ENCODE results near the gene HELT. TPM values are rescaled to one million over a fixed set of nuclear protein-coding genes. Genes with fewer than 3 reads are reported as not detected.
A peak's percentile ranks its signal among the peaks of the same experiment; 100 is the strongest.
"Not testable (repeated sequence)": the region's sequence is repeated elsewhere in the genome, so short reads cannot be mapped to it uniquely, and the experiment has no call there.

Gene HELT
- total RNA-seq, 5 donors from 2014 or later (not counting 1 experiment from before 2014, with no cell fraction given): not detected

- Histone ChIP-seq H3K27ac (ENCODE audit: low read length) (no peak overlapping the region), H3K4me1 (ENCODE audit: control insufficient read depth in 1 of 2, extremely low read depth in 1 of 2, insufficient read depth in 2 of 2, low read length in 2 of 2) (peaks cover 0 to 3% of the 10 kb centered on the region in 2 experiments), H3K36me3 (ENCODE audit: control insufficient read depth in 2 of 2, extremely low read depth in 1 of 2, insufficient read depth in 1 of 2, low read length in 1 of 2) (no peaks in the 10 kb centered on the region), H3K27me3 (replicated peaks in 1 of 2; ENCODE audit: control insufficient read depth in 2 of 2, extremely low read depth in 1 of 2, insufficient read depth in 2 of 2, low read length in 1 of 2) (peaks cover 0 to 5% of the 10 kb centered on the region in 2 experiments), H3K9me3 (no peaks in the 10 kb centered on the region), H3K4me3 (ENCODE audit: control insufficient read depth in 1 of 2, extremely low read depth in 1 of 2, low read length in 1 of 2) (no peak overlapping the region)
- DNase-seq (peak in 30 of 35 experiments; percentile 7 to 72 (median 28)), ATAC-seq (replicated peaks in 1 of 4) (peak; percentile 70 to 83 (median 74))
- Mint-ChIP-seq H3K27me3 (peaks cover 10 to 40% of the 10 kb centered on the region in 2 donors), H3K4me3 (no peak overlapping the region), H3K27ac (no peak overlapping the region), H3K4me1 (peaks cover 4 to 8% (median 4%) of the 10 kb centered on the region in 3 donors), H3K36me3 (no peaks in the 10 kb centered on the region), H3K9me3 (no peaks in the 10 kb centered on the region)
- POLR2A ChIA-PET: no interaction called here
- CTCF ChIA-PET: interaction anchor here (0.5 to 3.3 kb wide), 16 partner anchors 16 to 795 kb away, joined by 3 to 42 read pairs (median 4); no protein-coding TSS in a partner anchor
- WGBS (ENCODE audit: insufficient coverage): 30% methylated on average over 4 of the region's 15 CpGs
Observed at GRCh38 chr4:185039508-185040273, 21.4 kb downstream of the HELT start.

- peaks cover 0 to 3% of the 10 kb centered on the region in 2 experiments for H3K4me1 ChIP-seq (ENCODE audit: control insufficient read depth in 1 of 2, extremely low read depth in 1 of 2, insufficient read depth in 2 of 2, low read length in 2 of 2)
- no peaks in the 10 kb centered on the region for H3K9me3 ChIP-seq
- ChIA-PET POLR2A (no interaction called here), CTCF (interaction anchor here (0.6 to 3.3 kb wide), 5 partner anchors 17 to 1702 kb away, joined by 3 to 42 read pairs (median 9); no protein-coding TSS in a partner anchor)
- Mint-ChIP-seq H3K36me3 (no peaks in the 10 kb centered on the region), H3K9me3 (no peaks in the 10 kb centered on the region), H3K27me3 (peaks cover 9 to 43% of the 10 kb centered on the region in 2 donors), H3K4me3 (no peak overlapping the region), H3K27ac (no peak overlapping the region), H3K4me1 (peaks cover 4 to 8% (median 4%) of the 10 kb centered on the region in 3 donors)
- no CpG with 5 or more reads among the region's 5 CpGs for WGBS (ENCODE audit: insufficient coverage)
- H3K36me3 ChIP-seq (ENCODE audit: control insufficient read depth in 2 of 2, extremely low read depth in 1 of 2, insufficient read depth in 1 of 2, low read length in 1 of 2): no peaks in the 10 kb centered on the region
- no peak overlapping the region for H3K27ac ChIP-seq (ENCODE audit: low read length)
- ATAC-seq (replicated peaks in 1 of 4) (no peak), DNase-seq (no peak)
- H3K27me3 ChIP-seq (replicated peaks in 1 of 2; ENCODE audit: control insufficient read depth in 2 of 2, extremely low read depth in 1 of 2, insufficient read depth in 2 of 2, low read length in 1 of 2): peaks cover 0 to 5% of the 10 kb centered on the region in 2 experiments
- H3K4me3 ChIP-seq (ENCODE audit: control insufficient read depth in 1 of 2, extremely low read depth in 1 of 2, low read length in 1 of 2): no peak overlapping the region
Observed at GRCh38 chr4:185040523-185040922, 22.2 kb downstream of the HELT start.

GRCh38 chr4:185050286-185050685 lies 32.0 kb downstream of the HELT start:
- H3K4me3 ChIP-seq (ENCODE audit: control insufficient read depth in 1 of 2, extremely low read depth in 1 of 2, low read length in 1 of 2); CTCF ChIA-PET; H3K27me3 ChIP-seq (replicated peaks in 1 of 2; ENCODE audit: control insufficient read depth in 2 of 2, extremely low read depth in 1 of 2, insufficient read depth in 2 of 2, low read length in 1 of 2); H3K4me3 Mint-ChIP-seq; H3K4me1 Mint-ChIP-seq; H3K36me3 ChIP-seq (ENCODE audit: control insufficient read depth in 2 of 2, extremely low read depth in 1 of 2, insufficient read depth in 1 of 2, low read length in 1 of 2); H3K36me3 Mint-ChIP-seq; H3K27ac ChIP-seq (ENCODE audit: low read length); DNase-seq; POLR2A ChIA-PET; H3K4me1 ChIP-seq (ENCODE audit: control insufficient read depth in 1 of 2, extremely low read depth in 1 of 2, insufficient read depth in 2 of 2, low read length in 2 of 2); H3K9me3 Mint-ChIP-seq; H3K9me3 ChIP-seq; H3K27ac Mint-ChIP-seq; ATAC-seq (replicated peaks in 1 of 4): not testable (repeated sequence)
- H3K27me3 Mint-ChIP-seq: peaks cover 30 to 38% of the 10 kb centered on the region in 2 donors
- 33% methylated on average over 1 of the region's 6 CpGs for WGBS (ENCODE audit: insufficient coverage)

GRCh38 chr4:185051283-185051682 lies 33.0 kb downstream of the HELT start:
- H3K9me3 ChIP-seq; CTCF ChIA-PET; H3K9me3 Mint-ChIP-seq; H3K4me3 Mint-ChIP-seq; H3K4me1 Mint-ChIP-seq; H3K36me3 ChIP-seq (ENCODE audit: control insufficient read depth in 2 of 2, extremely low read depth in 1 of 2, insufficient read depth in 1 of 2, low read length in 1 of 2); H3K27me3 ChIP-seq (replicated peaks in 1 of 2; ENCODE audit: control insufficient read depth in 2 of 2, extremely low read depth in 1 of 2, insufficient read depth in 2 of 2, low read length in 1 of 2); DNase-seq; H3K27ac ChIP-seq (ENCODE audit: low read length); H3K27ac Mint-ChIP-seq; H3K4me1 ChIP-seq (ENCODE audit: control insufficient read depth in 1 of 2, extremely low read depth in 1 of 2, insufficient read depth in 2 of 2, low read length in 2 of 2); ATAC-seq (replicated peaks in 1 of 4); H3K36me3 Mint-ChIP-seq; H3K4me3 ChIP-seq (ENCODE audit: control insufficient read depth in 1 of 2, extremely low read depth in 1 of 2, low read length in 1 of 2); POLR2A ChIA-PET: not testable (repeated sequence)
- WGBS (ENCODE audit: insufficient coverage): no CpG with 5 or more reads among the region's 5 CpGs
- H3K27me3 Mint-ChIP-seq: peaks cover 23 to 32% of the 10 kb centered on the region in 2 donors

- Mint-ChIP-seq H3K27ac (no peak overlapping the region), H3K36me3 (no peaks in the 10 kb centered on the region), H3K9me3 (peaks cover 0 to 3% (median 0%) of the 10 kb centered on the region in 3 donors), H3K27me3 (peaks cover 28 to 34% of the 10 kb centered on the region in 2 donors), H3K4me3 (no peak overlapping the region), H3K4me1 (no peaks in the 10 kb centered on the region)
- H3K4me1 ChIP-seq (ENCODE audit: control insufficient read depth in 1 of 2, extremely low read depth in 1 of 2, insufficient read depth in 2 of 2, low read length in 2 of 2): no peaks in the 10 kb centered on the region
- no peak overlapping the region for H3K27ac ChIP-seq (ENCODE audit: low read length)
- DNase-seq: no peak
- peaks cover 0 to 10% of the 10 kb centered on the region in 2 experiments for H3K27me3 ChIP-seq (replicated peaks in 1 of 2; ENCODE audit: control insufficient read depth in 2 of 2, extremely low read depth in 1 of 2, insufficient read depth in 2 of 2, low read length in 1 of 2)
- no peak for ATAC-seq (replicated peaks in 1 of 4)
- no peaks in the 10 kb centered on the region for H3K9me3 ChIP-seq
- H3K36me3 ChIP-seq (ENCODE audit: control insufficient read depth in 2 of 2, extremely low read depth in 1 of 2, insufficient read depth in 1 of 2, low read length in 1 of 2): no peaks in the 10 kb centered on the region
- H3K4me3 ChIP-seq (ENCODE audit: control insufficient read depth in 1 of 2, extremely low read depth in 1 of 2, low read length in 1 of 2): no peak overlapping the region
- CTCF ChIA-PET: no interaction called here
- 94% methylated on average over 14 of the region's 14 CpGs for WGBS (ENCODE audit: insufficient coverage)
- POLR2A ChIA-PET: no interaction called here
Observed at GRCh38 chr4:185053746-185054145, 35.5 kb downstream of the HELT start.

- Histone ChIP-seq H3K27me3 (replicated peaks in 1 of 2; ENCODE audit: control insufficient read depth in 2 of 2, extremely low read depth in 1 of 2, insufficient read depth in 2 of 2, low read length in 1 of 2) (peaks cover 0 to 10% of the 10 kb centered on the region in 2 experiments), H3K4me1 (ENCODE audit: control insufficient read depth in 1 of 2, extremely low read depth in 1 of 2, insufficient read depth in 2 of 2, low read length in 2 of 2) (no peaks in the 10 kb centered on the region), H3K9me3 (no peaks in the 10 kb centered on the region), H3K4me3 (ENCODE audit: control insufficient read depth in 1 of 2, extremely low read depth in 1 of 2, low read length in 1 of 2) (no peak overlapping the region), H3K27ac (ENCODE audit: low read length) (no peak overlapping the region), H3K36me3 (ENCODE audit: control insufficient read depth in 2 of 2, extremely low read depth in 1 of 2, insufficient read depth in 1 of 2, low read length in 1 of 2) (no peaks in the 10 kb centered on the region)
- ATAC-seq (replicated peaks in 1 of 4) (no peak), DNase-seq (no peak)
- Mint-ChIP-seq H3K4me3 (no peak overlapping the region), H3K27me3 (peaks cover 27 to 32% of the 10 kb centered on the region in 2 donors), H3K36me3 (no peaks in the 10 kb centered on the region), H3K27ac (no peak overlapping the region), H3K9me3 (peaks cover 0 to 3% (median 0%) of the 10 kb centered on the region in 3 donors), H3K4me1 (no peaks in the 10 kb centered on the region)
- ChIA-PET CTCF (no interaction called here), POLR2A (no interaction called here)
- no CpG with 5 or more reads among the region's 5 CpGs for WGBS (ENCODE audit: insufficient coverage)
Observed at GRCh38 chr4:185054272-185054671, 36.0 kb downstream of the HELT start.

Data from T-cell (primary cell).